SKM-1 (cell line): ENCODE results near the gene KIF9.
"Not testable (repeated sequence)": the region's sequence is repeated elsewhere in the genome, so short reads cannot be mapped to it uniquely, and the experiment has no call there.

Experiments
- DNase-seq: peaks from one replicate; lab custom pipeline; 2025; ENCODE audit not compliant: unreplicated experiment; lab: John Stamatoyannopoulos, UW

Gene KIF9

GRCh38 chr3:47256331-47256730 lies 26.3 kb downstream of the KIF9 start:
- DNase-seq, result not testable (repeated sequence)

- DNase-seq, result no peak
Measured at GRCh38 chr3:47251689-47252088, 30.9 kb downstream of the KIF9 start.

- DNase-seq, result not testable (repeated sequence)
Measured at GRCh38 chr3:47251085-47251484, 31.5 kb downstream of the KIF9 start.

GRCh38 chr3:47250309-47251060 lies 32.1 kb downstream of the KIF9 start:
- DNase-seq, result peak; percentile 67

- no peak for DNase-seq
Measured at GRCh38 chr3:47247131-47248064, 35.2 kb downstream of the KIF9 start.

GRCh38 chr3:47245271-47245670 lies 37.3 kb downstream of the KIF9 start:
- DNase-seq, result no peak

GRCh38 chr3:47244531-47245100 lies 38.0 kb downstream of the KIF9 start:
- DNase-seq, result no peak

GRCh38 chr3:47243419-47244147 lies 39.0 kb downstream of the KIF9 start:
- no peak for DNase-seq

GRCh38 chr3:47239929-47240328 lies 42.7 kb downstream of the KIF9 start:
- DNase-seq, result no peak

- no peak for DNase-seq
Measured at GRCh38 chr3:47238017-47238416, 44.6 kb downstream of the KIF9 start.

GRCh38 chr3:47228088-47228487 lies 54.5 kb downstream of the KIF9 start:
- no peak for DNase-seq

GRCh38 chr3:47227678-47228077 lies 54.9 kb downstream of the KIF9 start:
- DNase-seq, result peak; percentile 33

GRCh38 chr3:47225310-47225906 lies 57.2 kb downstream of the KIF9 start:
- peak; percentile 73 for DNase-seq

GRCh38 chr3:47223755-47224154 lies 58.8 kb downstream of the KIF9 start:
- DNase-seq, result no peak

- DNase-seq, result no peak
Measured at GRCh38 chr3:47221798-47222197, 60.8 kb downstream of the KIF9 start.

- no peak for DNase-seq
Measured at GRCh38 chr3:47210863-47211405, 71.7 kb downstream of the KIF9 start.

- not testable (repeated sequence) for DNase-seq
Measured at GRCh38 chr3:47206022-47206421, 76.6 kb downstream of the KIF9 start.

- no peak for DNase-seq
Measured at GRCh38 chr3:47204875-47205274, 77.7 kb downstream of the KIF9 start.

- no peak for DNase-seq
Measured at GRCh38 chr3:47202542-47202941, 80.1 kb downstream of the KIF9 start.

- no peak for DNase-seq
Measured at GRCh38 chr3:47197287-47197686, 85.3 kb downstream of the KIF9 start.
